ENCODE measurements around the gene APOL3. TPM values are rescaled to one million over a fixed set of nuclear protein-coding genes. Genes with fewer than 3 reads are reported as not detected.

Gene APOL3
- total and polyA plus RNA-seq, 7 experiments from 2014 or later: 56.9 to 212 (median 123) TPM

DNA sequence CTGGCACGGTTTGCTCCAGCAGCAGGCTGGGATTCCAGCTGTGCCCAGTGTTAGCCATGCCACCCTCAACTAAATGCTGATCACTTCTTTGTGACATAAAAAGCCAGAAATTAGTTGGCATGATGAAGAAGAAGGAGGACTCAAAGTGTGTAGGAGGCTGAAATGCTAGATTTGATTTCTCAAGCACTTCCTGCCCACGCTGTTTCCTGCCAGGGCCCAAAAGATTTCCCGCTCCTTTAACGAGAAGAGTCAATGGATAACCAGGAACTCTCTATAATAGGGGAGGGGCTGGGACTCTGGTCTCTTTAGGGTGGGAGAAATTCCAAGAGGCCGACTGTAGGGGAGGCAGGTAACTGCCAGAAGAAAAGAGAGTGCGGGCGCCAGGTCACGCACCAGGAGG is 26.4 kb downstream of the APOL3 start:
- POLR2A ChIA-PET: no interaction called here

DNA sequence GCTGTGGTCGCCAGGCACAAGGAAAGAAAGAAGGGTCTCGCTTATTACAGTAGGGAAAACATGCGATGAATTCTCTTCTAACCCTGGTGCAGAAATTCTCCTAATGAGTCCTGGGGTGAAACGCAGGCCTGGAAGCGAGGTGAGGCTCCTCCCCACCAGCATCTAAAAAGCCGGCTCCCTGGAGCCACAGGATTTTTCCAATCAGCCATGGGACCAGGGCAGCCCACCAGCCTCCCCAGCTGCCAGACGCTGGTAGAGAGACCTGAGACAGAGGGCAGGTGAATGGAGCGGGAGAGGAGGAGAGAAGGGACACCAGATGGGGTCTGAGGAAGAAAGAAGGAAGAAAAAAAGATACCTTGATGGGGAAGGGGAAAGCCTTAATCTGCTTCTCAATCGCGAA is 28.6 kb downstream of the APOL3 start:
- no peaks in the 10 kb centered on the region for H3K9me3 ChIP-seq (ENCODE audit: control insufficient read depth in 2 of 3, low read length in 3 of 3)
- intact Hi-C loops (cut with micrococcal nuclease): no loop called here
- H3K36me3 ChIP-seq (ENCODE audit: control insufficient read depth in 2 of 3, insufficient read depth in 3 of 3, low read length in 3 of 3): no peaks in the 10 kb centered on the region
- H3K27ac Mint-ChIP-seq: peak overlapping the region in 1 of 9 donors; percentile 85
- H3K4me1 ChIP-seq (ENCODE audit: control insufficient read depth in 2 of 2, insufficient read depth in 2 of 2, low read length in 2 of 2): peaks cover 0 to 10% of the 10 kb centered on the region in 2 donors
- POLR2A ChIA-PET: interaction anchor here (0.7 kb wide), 1 partner anchor 46 kb away, joined by 3 read pairs; no protein-coding TSS in a partner anchor
- CTCF ChIA-PET: interaction anchor here (0.6 to 1.0 kb wide), 2 partner anchors 8 to 11 kb away, joined by 3 to 4 read pairs; no protein-coding TSS in a partner anchor
- no peak overlapping the region for H3K27ac ChIP-seq (ENCODE audit: low read depth, low read length)
- ATAC-seq: no peak
- H3K27me3 ChIP-seq (ENCODE audit: control insufficient read depth in 2 of 2, insufficient read depth in 2 of 2, low read length in 2 of 2): no peaks in the 10 kb centered on the region
- H3K4me3 Mint-ChIP-seq: no peak overlapping the region
- DNase-seq: no peak
- H3K36me3 Mint-ChIP-seq: peaks cover 0 to 7% (median 0%) of the 10 kb centered on the region in 5 donors
- H3K4me3 ChIP-seq (ENCODE audit: low read length): no peak overlapping the region
- H3K9me3 Mint-ChIP-seq: no peaks in the 10 kb centered on the region
- peaks cover 0 to 13% (median 0%) of the 10 kb centered on the region in 5 donors for H3K27me3 Mint-ChIP-seq
- peaks cover 7 to 27% (median 19%) of the 10 kb centered on the region in 7 donors for H3K4me1 Mint-ChIP-seq

More for the DNA sequence above, 26.4 kb downstream of the APOL3 start:
- Histone ChIP-seq H3K4me3 (ENCODE audit: low read length) (no peak overlapping the region), H3K27ac (ENCODE audit: low read depth, low read length) (no peak overlapping the region), H3K4me1 (ENCODE audit: control insufficient read depth in 2 of 2, insufficient read depth in 2 of 2, low read length in 2 of 2) (peaks cover 0 to 10% of the 10 kb centered on the region in 2 donors), H3K27me3 (ENCODE audit: control insufficient read depth in 2 of 2, insufficient read depth in 2 of 2, low read length in 2 of 2) (no peaks in the 10 kb centered on the region), H3K9me3 (ENCODE audit: control insufficient read depth in 2 of 3, low read length in 3 of 3) (no peaks in the 10 kb centered on the region), H3K36me3 (ENCODE audit: control insufficient read depth in 2 of 3, insufficient read depth in 3 of 3, low read length in 3 of 3) (no peaks in the 10 kb centered on the region)
- Mint-ChIP-seq H3K9me3 (no peaks in the 10 kb centered on the region), H3K4me1 (peaks cover 10 to 31% (median 22%) of the 10 kb centered on the region in 7 donors), H3K4me3 (no peak overlapping the region), H3K36me3 (peaks cover 0 to 12% (median under 1%) of the 10 kb centered on the region in 5 donors), H3K27ac (peak overlapping the region in 2 of 9 donors; percentile 1 to 18), H3K27me3 (peaks cover 0 to 5% (median 0%) of the 10 kb centered on the region in 5 donors)
- intact Hi-C loops (cut with micrococcal nuclease): no loop called here
- no peak for DNase-seq
- ATAC-seq: no peak
- CTCF ChIA-PET: no interaction called here

GRCh38 chr22:36129486-36130388 is 30.8 kb downstream of the APOL3 start:
- intact Hi-C loops (cut with micrococcal nuclease): no loop called here
- ChIA-PET CTCF (interaction anchor here (0.6 to 0.7 kb wide), 2 partner anchors 112 to 307 kb away, joined by 3 read pairs; no protein-coding TSS in a partner anchor), POLR2A (no interaction called here)
- DNase-seq: no peak
- Mint-ChIP-seq H3K36me3 (peaks cover 0 to 7% (median 0%) of the 10 kb centered on the region in 5 donors), H3K4me3 (no peak overlapping the region), H3K9me3 (no peaks in the 10 kb centered on the region), H3K4me1 (peaks cover 8 to 27% (median 19%) of the 10 kb centered on the region in 7 donors), H3K27ac (peak overlapping the region in 2 of 9 donors; percentile 1 to 66), H3K27me3 (peaks cover 0 to 15% (median 0%) of the 10 kb centered on the region in 5 donors)
- Histone ChIP-seq H3K27me3 (ENCODE audit: control insufficient read depth in 2 of 2, insufficient read depth in 2 of 2, low read length in 2 of 2) (no peaks in the 10 kb centered on the region), H3K27ac (ENCODE audit: low read depth, low read length) (no peak overlapping the region), H3K9me3 (ENCODE audit: control insufficient read depth in 2 of 3, low read length in 3 of 3) (no peaks in the 10 kb centered on the region), H3K4me1 (ENCODE audit: control insufficient read depth in 2 of 2, insufficient read depth in 2 of 2, low read length in 2 of 2) (peaks cover 0 to 10% of the 10 kb centered on the region in 2 donors), H3K4me3 (ENCODE audit: low read length) (no peak overlapping the region), H3K36me3 (ENCODE audit: control insufficient read depth in 2 of 3, insufficient read depth in 3 of 3, low read length in 3 of 3) (no peaks in the 10 kb centered on the region)
- ATAC-seq: no peak

DNA sequence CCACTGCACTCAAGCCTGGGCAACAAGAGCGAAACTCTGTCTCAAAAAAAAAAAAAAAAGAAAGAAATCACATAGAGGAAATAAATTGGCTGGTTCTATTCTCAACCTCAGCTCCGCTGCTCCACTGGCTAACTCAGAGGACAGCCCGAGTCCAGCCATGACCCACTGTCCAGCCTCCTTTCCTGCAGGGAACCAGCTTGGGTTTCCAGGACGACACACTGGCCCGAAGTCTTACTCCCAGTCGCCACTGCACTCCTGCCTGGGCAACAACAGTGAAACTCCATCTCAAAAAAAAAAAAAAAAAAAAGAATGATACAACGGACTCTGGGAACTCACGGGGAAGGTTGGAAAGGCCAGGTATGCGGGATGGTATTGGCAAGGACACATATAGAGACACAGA is 31.5 kb downstream of the APOL3 start:
- peaks cover 0 to 10% of the 10 kb centered on the region in 2 donors for H3K4me1 ChIP-seq (ENCODE audit: control insufficient read depth in 2 of 2, insufficient read depth in 2 of 2, low read length in 2 of 2)
- Mint-ChIP-seq H3K36me3 (peaks cover 0 to 7% (median 0%) of the 10 kb centered on the region in 5 donors), H3K27ac (peak overlapping the region in 1 of 9 donors; percentile 66), H3K4me1 (peaks cover 9 to 25% (median 18%) of the 10 kb centered on the region in 7 donors), H3K4me3 (no peak overlapping the region), H3K9me3 (no peaks in the 10 kb centered on the region), H3K27me3 (peaks cover 0 to 15% (median 0%) of the 10 kb centered on the region in 5 donors)
- no peak overlapping the region for H3K4me3 ChIP-seq (ENCODE audit: low read length)
- intact Hi-C loops (cut with micrococcal nuclease): no loop called here
- H3K36me3 ChIP-seq (ENCODE audit: control insufficient read depth in 2 of 3, insufficient read depth in 3 of 3, low read length in 3 of 3): no peaks in the 10 kb centered on the region
- H3K27me3 ChIP-seq (ENCODE audit: control insufficient read depth in 2 of 2, insufficient read depth in 2 of 2, low read length in 2 of 2): no peaks in the 10 kb centered on the region
- ChIA-PET POLR2A (no interaction called here), CTCF (interaction anchor here (0.6 to 0.7 kb wide), 2 partner anchors 111 to 308 kb away, joined by 3 read pairs; no protein-coding TSS in a partner anchor)
- DNase-seq (no peak), ATAC-seq (no peak)
- no peaks in the 10 kb centered on the region for H3K9me3 ChIP-seq (ENCODE audit: control insufficient read depth in 2 of 3, low read length in 3 of 3)
- no peak overlapping the region for H3K27ac ChIP-seq (ENCODE audit: low read depth, low read length)

DNA sequence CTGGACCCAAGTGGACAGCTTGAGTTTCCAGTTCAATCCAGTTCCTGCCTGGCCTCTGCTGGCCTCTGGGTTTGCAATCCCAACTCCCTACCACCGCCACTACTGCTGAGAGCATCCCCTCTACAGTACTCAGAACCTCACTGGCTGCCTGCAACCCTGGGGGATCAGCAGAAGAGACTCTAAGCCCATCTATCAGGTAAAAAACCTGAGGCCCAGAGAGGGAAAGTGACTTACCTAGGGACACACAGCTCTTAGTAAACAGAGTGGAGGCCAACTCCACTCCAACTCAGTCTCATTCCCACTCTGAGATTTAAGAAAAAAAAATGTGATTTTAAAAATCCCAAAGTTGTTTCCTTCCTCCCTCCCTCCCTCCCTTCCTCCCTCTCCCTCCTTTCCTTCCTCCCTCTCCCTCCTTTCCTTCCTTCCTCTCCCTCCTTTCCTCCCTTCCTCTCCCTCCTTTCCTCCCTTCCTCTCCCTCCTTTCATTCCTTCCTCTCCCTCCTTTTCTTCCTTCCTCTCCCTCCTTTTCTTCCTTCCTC is 34.5 kb downstream of the APOL3 start:
- Mint-ChIP-seq H3K36me3 (peaks cover 0 to 7% (median 0%) of the 10 kb centered on the region in 5 donors), H3K27ac (no peak overlapping the region), H3K27me3 (peaks cover 0 to 15% (median 0%) of the 10 kb centered on the region in 5 donors), H3K4me3 (no peak overlapping the region), H3K4me1 (peaks cover 8 to 13% (median 11%) of the 10 kb centered on the region in 7 donors), H3K9me3 (no peaks in the 10 kb centered on the region)
- ChIA-PET CTCF (no interaction called here), POLR2A (no interaction called here)
- Histone ChIP-seq H3K4me3 (ENCODE audit: low read length) (no peak overlapping the region), H3K36me3 (ENCODE audit: control insufficient read depth in 2 of 3, insufficient read depth in 3 of 3, low read length in 3 of 3) (no peaks in the 10 kb centered on the region), H3K4me1 (ENCODE audit: control insufficient read depth in 2 of 2, insufficient read depth in 2 of 2, low read length in 2 of 2) (no peaks in the 10 kb centered on the region), H3K9me3 (ENCODE audit: control insufficient read depth in 2 of 3, low read length in 3 of 3) (no peaks in the 10 kb centered on the region), H3K27ac (ENCODE audit: low read depth, low read length) (no peak overlapping the region), H3K27me3 (ENCODE audit: control insufficient read depth in 2 of 2, insufficient read depth in 2 of 2, low read length in 2 of 2) (no peaks in the 10 kb centered on the region)
- intact Hi-C loops (cut with micrococcal nuclease): loop anchor here in 1 of 2 donors (2.0 kb wide), 2 partner anchors 97 to 543 kb away; partner anchors contain the start of gene RBFOX2
- DNase-seq (no peak), ATAC-seq (no peak)

DNA sequence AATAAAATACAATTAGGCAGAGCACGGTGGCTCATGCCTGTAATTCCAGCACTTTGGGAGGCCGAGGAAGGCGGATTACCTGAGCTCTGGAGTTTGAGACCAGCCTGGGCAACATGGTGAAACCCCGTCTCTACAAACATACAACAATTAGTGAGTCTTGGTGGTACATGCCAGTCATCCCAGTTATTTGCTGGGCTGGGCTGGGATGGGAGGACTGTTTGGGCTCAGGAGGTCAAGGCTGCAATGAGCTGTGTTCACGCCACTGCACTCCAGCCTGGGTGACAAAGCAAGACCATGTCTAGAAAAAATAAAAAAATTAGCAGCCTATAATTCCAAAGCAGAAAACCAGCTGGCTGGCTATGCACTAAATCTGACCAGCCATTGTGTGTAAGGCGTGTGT is 35.1 kb downstream of the APOL3 start:
- POLR2A ChIA-PET: interaction anchor here (0.6 kb wide), 1 partner anchor 61 kb away, joined by 3 read pairs; no protein-coding TSS in a partner anchor

More for the DNA sequence above, 35.1 kb downstream of the APOL3 start:
- no peak overlapping the region for H3K27ac Mint-ChIP-seq
- no peaks in the 10 kb centered on the region for H3K4me1 ChIP-seq (ENCODE audit: control insufficient read depth in 2 of 2, insufficient read depth in 2 of 2, low read length in 2 of 2)
- ATAC-seq (no peak), DNase-seq (no peak)
- CTCF ChIA-PET: interaction anchor here (1.5 to 2.5 kb wide), 3 partner anchors 60 to 775 kb away, joined by 9 to 10 read pairs (median 9); no protein-coding TSS in a partner anchor
- peaks cover 0 to 6% (median 0%) of the 10 kb centered on the region in 5 donors for H3K36me3 Mint-ChIP-seq
- no peaks in the 10 kb centered on the region for H3K36me3 ChIP-seq (ENCODE audit: control insufficient read depth in 2 of 3, insufficient read depth in 3 of 3, low read length in 3 of 3)
- no peaks in the 10 kb centered on the region for H3K9me3 ChIP-seq (ENCODE audit: control insufficient read depth in 2 of 3, low read length in 3 of 3)
- H3K4me1 Mint-ChIP-seq: peaks cover 8 to 13% (median 11%) of the 10 kb centered on the region in 7 donors
- peaks cover 0 to 15% (median 0%) of the 10 kb centered on the region in 5 donors for H3K27me3 Mint-ChIP-seq
- H3K9me3 Mint-ChIP-seq: no peaks in the 10 kb centered on the region
- no peak overlapping the region for H3K4me3 Mint-ChIP-seq
- H3K27me3 ChIP-seq (ENCODE audit: control insufficient read depth in 2 of 2, insufficient read depth in 2 of 2, low read length in 2 of 2): no peaks in the 10 kb centered on the region
- no peak overlapping the region for H3K4me3 ChIP-seq (ENCODE audit: low read length)
- intact Hi-C loops (cut with micrococcal nuclease): loop anchor here in 1 of 2 donors (2.0 kb wide), 2 partner anchors 97 to 543 kb away; partner anchors contain the start of gene RBFOX2
- H3K27ac ChIP-seq (ENCODE audit: low read depth, low read length): no peak overlapping the region

Measured in naive thymus-derived CD4-positive, alpha-beta T cell (primary cell).